ENCODE data around the gene PDE4DIP.
"Not testable (repeated sequence)": the region's sequence is repeated elsewhere in the genome, so short reads cannot be mapped to it uniquely, and the experiment has no call there.

DNA sequence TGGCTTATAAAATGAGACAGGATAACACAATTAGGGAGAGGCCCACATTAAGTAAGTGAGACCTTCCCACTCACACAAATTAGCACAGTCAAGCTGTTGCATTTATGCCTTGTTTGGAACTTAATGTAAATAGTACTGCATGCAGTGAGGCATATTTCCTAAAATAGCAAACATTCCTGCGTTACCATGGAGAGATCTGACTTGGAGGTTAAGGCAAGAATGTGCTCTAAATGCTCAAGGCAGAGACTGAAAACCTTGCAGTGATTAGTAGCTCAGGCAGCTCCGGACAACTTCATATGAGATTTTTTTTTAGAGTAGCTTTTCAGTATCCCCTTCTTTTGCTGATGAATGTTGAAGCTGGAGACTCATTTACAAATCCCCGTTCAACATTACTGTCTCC, 98.7 kb downstream of the PDE4DIP start:
- TF ChIP-seq, protein P1, sequence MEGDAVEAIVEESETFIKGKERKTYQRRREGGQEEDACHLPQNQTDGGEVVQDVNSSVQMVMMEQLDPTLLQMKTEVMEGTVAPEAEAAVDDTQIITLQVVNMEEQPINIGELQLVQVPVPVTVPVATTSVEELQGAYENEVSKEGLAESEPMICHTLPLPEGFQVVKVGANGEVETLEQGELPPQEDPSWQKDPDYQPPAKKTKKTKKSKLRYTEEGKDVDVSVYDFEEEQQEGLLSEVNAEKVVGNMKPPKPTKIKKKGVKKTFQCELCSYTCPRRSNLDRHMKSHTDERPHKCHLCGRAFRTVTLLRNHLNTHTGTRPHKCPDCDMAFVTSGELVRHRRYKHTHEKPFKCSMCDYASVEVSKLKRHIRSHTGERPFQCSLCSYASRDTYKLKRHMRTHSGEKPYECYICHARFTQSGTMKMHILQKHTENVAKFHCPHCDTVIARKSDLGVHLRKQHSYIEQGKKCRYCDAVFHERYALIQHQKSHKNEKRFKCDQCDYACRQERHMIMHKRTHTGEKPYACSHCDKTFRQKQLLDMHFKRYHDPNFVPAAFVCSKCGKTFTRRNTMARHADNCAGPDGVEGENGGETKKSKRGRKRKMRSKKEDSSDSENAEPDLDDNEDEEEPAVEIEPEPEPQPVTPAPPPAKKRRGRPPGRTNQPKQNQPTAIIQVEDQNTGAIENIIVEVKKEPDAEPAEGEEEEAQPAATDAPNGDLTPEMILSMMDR (conservative IDR thresholded peaks at IDR 0.05; ENCODE audit: low read length), result not testable (repeated sequence)
- not testable (repeated sequence) for TF ChIP-seq EZH2phosphoT487 (IDR thresholded peaks at IDR 0.05; ENCODE audit: borderline replicate concordance, low read depth, low read length)
